Measurements from ENCODE around the gene CPB2.

The CPB2 gene

DNA sequence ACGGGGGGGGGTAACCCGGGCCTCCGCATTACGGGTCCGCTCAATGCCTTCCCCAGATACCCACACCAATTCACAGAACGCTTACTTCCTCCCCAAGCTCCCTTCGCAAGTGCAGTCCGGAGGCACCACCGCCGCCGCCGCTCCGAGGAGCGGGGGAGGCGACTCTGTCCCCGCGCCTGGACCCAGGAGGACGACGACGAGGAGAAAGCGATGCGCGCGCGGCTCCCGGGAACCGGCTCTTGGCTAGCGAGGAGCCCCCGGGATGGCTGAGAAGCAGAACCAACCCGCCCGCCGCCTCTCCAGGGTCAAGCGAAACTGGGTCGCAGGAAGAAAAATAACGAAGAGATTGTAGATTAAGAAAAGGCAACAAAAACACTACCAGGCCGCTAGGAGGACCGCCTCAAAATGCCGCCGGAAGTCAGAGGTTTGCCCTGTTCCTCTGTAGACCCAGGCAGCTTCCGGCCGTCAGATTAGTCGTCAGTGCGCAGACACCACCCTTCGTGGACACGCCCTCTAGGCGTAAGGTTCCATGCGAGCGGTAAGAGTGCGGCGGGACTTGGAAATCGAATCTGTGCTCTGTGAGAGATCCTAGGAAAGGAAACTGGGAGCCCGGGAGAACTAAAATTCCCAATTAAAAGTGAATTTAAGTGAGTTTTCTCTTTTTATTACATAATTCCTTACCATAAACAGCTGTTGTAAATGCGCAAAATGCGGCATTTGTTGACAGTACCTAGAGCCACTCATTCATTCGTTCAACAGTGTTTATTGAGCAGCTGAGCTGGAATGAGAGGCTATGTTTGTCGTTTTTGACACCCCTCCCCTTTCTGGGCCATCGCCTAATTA is 52.3 kb downstream of the CPB2 start, which contains the start of gene ZC3H13:
ZC3H13 (minus strand) TSS at position 428 of the 843 bp plus-strand sequence. CDS start 7,239 bp downstream, outside the sequence.
- peak; percentile 95 for DNase-seq (ENCODE audit: low spot score)

DNA sequence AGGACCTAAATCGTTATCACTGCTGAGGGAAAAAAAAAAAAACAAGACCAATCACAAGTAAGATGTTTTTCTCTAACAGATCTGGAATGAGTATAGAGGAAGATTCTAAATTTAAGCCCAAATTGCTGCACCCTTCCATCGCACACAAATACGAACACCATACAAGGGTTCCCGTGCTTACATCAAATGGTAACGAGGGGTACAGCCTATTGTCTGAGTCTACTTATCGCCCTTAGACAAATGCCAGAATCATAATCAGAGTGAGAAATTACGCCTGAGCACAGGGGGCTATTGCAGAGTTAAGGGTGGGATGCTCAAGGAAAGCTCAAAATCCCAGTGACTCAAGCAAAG is 52.9 kb downstream of the CPB2 start:
- DNase-seq (ENCODE audit: low spot score): no peak

DNA sequence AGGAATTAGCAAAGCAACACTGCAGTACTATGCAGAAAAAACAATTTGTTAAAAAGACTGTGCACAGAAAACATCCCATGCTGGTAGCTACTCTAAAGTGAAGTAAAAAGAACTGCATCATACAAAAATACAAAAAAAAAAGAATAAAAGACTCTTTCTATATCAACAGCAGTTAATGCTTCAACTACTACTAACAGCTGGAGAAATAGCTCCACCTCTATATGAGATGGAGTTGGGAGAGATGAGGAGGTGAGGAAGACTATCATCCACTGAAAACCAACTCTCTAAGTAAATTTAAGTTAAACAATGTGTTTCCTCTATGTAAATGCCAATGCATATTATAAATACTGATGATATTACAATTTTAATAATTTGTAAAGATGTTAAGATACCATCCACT is 54.1 kb downstream of the CPB2 start:
- DNase-seq (ENCODE audit: low spot score): no peak

DNA sequence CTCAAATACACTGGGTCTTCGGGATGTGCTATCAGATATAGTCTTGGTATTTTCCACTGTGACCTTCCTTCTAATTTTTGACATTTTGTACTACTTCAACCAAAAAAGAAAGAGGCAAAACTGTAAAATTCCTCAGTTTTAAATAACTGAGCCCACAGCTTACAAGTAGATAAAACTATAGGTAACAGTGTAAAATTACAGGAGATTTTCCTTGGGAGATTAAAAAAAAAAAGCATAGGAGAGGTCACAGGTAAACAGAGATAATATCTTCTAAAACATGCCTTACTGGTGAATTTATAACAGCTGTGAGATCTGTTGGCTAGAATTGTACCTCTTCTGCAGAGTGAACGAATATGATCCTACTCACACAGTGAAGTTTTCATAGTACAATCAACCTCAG is 59.4 kb downstream of the CPB2 start:
- DNase-seq (ENCODE audit: low spot score): peak; percentile 3

DNA sequence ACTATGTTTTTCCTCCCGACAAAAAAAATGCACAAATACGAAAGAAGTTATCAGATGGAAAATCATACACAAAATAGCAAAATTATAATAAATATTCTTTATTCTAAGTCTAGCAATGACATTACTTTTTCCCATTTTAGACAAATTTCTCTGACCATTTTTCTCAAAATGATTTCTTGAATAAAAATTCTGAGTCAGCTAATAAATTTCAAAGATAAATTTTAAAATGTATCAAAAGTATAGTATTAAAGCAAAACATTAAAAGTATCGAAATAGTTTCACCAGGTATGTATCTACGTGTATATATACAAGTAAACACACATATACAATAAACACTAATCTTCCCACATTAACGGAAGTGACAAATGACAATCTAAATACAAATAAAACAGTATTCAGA is 61.2 kb downstream of the CPB2 start:
- DNase-seq (ENCODE audit: low spot score): no peak

DNA sequence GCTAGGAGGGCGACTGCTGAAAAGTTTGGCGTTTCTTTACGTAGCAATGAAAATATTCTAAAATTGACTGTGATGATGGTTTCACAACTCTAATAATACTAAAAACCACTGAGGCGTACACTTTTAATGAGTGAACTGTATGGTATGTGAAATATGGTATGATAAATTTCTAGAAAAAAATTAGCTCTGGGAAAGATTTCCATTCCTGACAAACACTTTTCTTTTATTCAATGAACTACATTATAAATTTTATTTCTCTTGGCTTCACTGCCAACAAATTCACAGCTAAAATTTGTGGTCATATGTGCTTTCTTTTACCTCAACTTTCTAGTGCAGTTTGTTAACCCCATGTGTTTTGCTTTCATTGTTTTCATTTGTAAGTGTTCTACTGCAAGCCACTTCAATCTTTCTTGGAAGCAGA is 63.4 kb downstream of the CPB2 start:
- DNase-seq (ENCODE audit: low spot score): no peak

DNA sequence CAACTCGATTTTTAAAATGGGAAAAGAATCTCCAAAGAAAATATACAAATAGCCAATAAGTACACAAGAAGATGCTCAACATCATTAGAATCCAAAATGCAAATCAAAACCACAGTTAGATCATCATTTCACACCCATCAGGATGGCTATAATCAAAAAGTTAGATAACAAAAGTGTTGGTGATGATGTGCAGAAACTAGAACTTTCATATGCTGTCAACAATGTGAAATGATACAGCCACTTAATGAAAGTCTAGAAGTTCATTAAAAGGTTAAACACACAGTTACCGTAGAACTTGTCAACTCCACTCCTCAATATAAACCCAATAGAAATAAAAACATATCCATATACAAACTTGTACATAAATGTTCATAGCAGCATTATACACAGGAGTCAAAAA is 64.1 kb downstream of the CPB2 start:
- no peak for DNase-seq (ENCODE audit: low spot score)

DNA sequence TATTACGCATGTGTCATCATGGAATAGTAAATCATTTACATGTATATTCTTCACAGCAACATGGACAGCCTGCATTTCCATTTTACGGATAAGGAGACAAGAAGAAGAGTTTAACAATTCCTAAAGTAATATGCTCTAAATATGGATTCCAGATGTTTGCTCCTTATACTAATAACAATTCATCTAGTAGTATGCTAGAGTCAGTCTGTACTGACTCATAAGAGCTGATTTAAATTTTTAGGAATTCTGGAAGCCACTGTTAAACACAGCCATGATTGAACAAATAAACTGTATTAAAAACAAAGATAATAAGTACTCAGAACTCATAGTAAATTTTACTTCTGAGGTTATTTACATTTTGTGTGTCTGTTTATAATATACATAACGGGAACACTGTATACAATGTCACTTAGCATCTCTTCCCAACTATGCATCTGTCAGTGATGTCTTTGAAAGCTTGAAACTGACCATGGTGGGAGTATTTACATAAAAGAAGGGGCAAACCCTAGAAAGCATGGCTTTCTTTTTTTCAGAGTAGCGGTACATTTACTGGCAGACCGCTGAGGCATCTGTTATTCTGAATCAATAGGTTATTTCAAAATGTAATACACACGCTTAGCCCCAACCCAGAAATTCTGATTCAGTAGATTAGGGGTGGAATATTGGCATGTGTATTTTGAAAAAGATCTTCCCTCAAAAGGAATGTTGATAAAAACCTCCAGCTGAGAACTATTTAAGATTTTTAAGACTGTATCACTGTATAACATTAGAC is 65.2 kb downstream of the CPB2 start:
- DNase-seq (ENCODE audit: low spot score): no peak

DNA sequence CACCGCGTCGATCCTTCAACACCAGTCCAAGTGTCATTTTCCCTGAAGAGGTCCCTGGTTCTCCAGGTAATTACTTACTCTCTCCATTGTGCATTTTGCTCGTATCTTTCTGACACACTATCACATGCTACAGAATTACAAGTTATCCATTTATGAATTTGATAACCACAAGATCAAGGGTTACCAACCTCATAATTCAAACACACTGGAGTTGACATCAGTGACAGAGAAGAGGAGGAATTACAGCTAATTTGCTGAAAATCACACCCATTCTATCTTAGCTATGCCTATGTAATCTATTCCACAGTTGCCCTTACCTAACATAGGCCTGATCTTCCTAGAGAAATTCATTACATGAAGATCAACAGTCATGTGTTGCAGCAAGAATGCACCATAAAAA is 66.5 kb downstream of the CPB2 start:
- no peak for DNase-seq (ENCODE audit: low spot score)

DNA sequence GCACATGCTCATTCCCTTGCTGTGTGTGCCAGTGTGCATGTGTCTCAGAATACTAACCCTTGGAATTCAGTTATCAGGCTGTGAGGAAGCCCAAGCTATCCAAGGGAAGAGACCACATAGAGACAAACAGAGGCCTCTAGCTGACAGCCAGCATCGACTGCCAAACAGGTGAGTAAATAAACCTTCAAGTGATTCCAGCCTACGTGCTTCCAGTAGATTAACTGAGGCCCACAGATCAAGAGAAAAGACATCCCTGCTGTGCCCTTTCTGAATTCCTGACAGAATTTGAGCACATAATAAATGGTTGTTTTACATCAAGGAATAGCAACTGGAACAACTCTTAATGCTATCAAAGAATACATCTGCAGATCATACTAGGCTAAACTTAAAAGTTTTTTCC is 69.8 kb downstream of the CPB2 start:
- no peak for DNase-seq (ENCODE audit: low spot score)

DNA sequence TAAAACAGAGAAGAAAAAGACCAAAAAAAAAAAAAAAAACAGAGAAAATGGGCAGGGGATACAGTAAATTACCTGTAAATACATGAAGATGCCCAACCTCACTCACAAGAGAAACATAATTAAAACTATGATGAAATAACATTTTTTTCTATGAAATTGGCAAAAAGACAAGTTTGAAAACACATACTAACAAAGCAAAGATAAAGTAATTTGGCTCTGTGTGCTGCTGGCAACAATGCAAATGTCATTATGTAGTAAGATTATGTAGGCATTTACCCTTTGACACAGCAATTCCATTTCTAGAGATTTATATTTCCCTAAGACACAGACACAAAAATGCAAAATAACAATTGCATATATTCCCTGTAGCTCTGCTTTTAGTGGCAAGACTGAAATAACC is 72.5 kb downstream of the CPB2 start:
- DNase-seq (ENCODE audit: low spot score): no peak

DNA sequence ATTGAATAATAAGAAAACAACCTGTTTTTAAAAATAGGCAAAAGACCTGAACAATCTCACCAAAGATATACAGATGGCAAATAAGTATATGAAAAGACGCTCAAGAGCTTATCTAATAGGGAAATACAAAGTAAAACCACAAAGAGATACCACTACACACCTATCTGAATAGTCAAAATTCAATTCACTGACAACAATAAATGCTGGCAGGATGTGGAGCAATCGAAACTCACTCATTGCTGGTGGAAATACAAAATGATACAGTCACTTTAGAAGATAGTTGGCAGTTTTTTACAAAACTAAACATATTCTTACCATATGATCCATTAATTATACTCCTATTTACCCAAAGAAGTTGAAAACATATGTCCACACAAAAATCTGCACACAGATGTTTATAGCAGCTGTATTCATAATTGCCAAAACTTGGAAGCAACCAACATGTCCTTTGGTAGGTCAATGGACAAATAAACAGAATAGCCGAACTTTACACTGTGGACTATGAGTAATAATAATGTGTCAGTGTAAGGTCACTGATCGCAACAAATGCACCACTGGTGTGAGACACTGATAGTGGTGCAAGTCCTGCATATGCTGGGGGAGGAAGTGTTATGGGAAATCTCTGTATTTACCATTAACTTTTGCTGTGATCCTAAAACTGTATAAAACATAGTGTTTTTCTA is 73.1 kb downstream of the CPB2 start:
- DNase-seq (ENCODE audit: low spot score): no peak

DNA sequence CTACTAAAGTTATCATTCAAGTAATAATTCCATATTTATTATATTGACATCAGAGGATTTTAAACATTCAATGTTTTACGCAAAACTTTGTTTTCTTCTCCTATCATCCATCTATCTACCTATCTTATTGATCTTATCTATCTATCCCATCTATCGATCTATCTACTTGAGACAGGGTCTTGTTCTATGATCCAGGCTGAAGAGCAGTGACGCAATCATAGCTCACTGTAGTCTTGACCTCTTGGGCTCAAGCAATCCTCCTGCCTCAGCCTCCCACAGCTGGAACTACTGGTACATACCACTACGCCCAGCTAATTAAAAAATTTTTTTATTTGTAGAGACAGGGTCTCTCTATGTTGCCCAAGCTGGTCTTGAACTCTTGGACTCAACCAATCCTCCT is 79.7 kb downstream of the CPB2 start:
- DNase-seq (ENCODE audit: low spot score): no peak

DNA sequence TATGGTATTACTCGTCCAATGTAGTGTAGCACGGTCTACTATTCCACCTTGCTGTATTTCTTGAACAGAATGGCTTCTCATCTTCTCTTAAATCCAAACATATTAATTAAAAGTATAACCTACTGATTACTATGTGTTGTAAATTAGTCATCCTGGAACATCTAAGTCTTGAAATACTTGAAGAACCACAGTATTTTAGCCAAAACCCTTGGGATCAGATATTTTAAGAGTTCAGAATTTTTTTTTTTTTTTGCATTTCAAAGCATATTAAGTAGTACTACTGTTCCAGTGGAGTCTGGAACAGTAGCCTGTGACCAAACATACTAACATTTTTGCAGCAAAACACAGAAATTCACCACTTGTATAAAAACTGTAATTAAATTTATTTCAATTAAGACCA is 82.4 kb downstream of the CPB2 start:
- no peak for DNase-seq (ENCODE audit: low spot score)

DNA sequence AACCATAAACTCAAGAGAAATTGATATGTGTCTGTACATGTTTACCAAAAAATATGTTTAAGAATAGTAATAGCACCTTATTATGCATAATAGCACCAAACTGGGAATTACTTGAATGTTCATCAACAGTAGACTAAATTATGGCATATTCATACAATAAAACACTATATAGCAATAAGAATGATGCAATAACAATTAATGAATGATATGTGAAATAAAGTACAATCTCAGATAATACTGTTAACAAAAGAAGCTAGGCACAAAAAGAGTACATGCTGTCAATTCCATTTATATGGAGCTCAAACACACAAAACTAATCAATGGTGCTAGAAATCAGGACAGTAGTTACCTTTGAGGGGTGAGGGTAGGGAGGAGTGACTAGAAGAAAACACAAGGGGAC is 88.6 kb downstream of the CPB2 start:
- no peak for DNase-seq (ENCODE audit: low spot score)

DNA sequence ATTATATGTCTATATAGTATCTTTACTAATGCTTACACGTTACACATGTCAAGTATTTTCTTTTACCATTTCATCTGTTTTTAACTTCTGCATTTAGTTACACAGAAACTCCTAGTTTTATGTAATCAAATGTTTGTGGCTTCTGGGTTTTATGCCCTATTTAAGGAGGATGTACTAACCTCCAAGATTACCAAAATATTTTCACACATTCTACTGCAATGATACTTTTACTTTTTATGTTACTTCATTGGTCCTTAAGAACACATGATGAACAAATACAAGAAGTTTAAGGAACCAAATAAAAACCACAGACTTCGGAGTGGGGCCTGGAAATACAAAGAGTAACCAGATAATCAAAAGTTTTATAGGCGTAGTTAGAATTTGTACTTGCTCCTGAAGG is 89.5 kb downstream of the CPB2 start:
- no peak for DNase-seq (ENCODE audit: low spot score)

DNA sequence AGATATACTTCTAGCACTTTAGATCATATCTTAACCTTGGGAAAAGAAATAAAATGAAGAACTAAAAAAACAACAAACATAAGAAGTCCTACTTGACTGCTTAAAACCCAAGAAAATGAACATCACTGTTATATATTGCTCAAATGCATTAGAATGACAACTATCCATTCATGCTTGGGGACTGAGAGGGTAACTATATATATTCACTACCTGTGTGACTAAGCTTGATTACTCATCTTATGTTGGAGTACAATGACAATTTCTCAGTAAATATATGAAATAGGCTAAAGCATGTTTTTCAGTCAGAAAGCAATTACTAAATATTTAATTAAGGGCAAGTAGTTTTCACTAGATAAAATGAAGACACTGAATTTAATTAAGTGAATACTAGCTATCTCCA is 92.4 kb downstream of the CPB2 start:
- no peak for DNase-seq (ENCODE audit: low spot score)

DNA sequence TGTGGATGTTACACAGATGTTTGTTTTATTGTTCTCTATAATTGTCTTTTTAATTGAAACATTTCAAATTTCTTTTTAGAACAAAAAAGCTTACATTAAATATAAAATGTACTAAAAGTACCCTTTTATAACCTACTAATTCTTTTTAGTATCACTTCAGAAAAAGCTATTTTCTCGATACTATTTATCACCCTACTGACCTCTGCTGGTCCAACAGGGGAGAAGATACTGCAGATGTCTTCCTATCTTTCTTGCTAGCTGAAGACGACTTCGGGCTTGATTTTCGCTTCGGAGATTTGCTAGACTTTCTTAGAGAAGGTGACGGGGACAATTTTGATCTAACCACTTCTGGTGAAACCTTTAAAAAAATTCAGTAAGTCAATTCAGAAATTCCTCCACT is 94.7 kb downstream of the CPB2 start:
- DNase-seq (ENCODE audit: low spot score): peak; percentile 4

DNA sequence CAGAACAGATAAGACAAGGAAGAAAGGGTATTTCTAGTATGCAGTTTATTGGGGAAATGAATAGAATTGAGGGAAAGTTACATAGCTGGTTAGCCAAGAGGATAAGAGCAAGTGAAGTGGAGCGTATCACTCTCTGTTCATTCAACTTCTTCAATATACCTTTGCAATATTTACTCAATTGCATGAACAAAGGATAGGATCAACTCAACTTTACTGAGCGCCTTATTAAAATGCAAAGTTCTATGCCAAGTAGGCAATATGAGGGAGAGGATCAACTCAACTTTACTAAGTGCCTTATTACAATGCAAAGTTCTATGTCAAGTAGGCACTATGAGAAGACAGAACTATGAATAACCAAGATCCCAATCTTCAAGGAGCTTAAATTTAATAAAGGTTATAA is 96.2 kb downstream of the CPB2 start:
- DNase-seq (ENCODE audit: low spot score): no peak

DNA sequence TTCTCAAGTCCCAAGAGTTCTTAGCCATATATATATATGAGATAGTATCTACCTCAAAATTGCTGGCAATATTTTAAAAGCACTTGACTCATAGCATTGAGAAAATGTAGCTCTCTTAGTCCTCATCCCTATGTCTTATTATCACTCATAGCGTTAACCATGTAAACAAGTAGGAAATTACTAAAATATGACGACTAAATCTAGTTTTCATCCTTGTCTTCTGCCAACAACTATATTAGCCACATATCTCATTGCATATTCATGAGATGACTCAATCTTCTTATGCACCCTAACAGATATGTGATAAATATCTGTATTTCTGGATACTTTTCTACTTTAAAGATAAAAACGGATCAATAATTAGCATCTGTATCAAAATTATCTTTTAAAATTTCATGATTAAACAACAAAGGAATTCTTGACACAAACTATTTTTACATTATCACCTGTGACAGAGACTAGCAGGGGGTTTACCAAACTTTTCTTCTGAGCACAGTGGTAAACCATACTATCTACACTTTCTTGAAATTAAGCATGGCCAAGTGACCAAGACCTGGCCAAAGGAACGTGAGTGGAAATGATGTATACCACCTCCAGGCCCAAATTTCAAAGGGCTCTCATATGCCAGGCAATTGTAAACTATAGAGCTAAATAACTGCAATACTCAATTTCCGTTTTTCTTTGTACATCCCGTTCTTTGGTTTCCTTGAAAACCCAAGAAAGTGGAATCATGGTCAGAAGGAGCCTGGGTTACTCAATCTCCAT is 98.0 kb downstream of the CPB2 start:
- DNase-seq (ENCODE audit: low spot score): no peak

DNA sequence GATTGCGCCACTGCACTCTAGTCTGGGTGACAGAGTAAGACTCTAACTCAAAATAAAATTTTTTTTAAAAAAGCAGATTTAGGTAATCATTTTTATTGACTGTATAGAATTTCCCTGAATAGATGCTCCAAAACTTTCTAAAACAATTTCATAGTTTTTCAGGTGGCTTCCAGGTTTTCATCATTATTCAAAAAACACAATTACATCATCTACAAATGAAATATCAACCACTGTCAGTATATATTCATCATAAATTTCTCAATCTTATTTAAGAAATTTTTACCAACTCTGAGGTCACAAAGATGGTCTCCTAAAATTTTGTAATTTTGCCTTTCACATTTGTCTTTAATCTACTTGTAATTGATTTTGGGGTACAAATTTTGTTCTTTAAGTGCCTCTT is 100.3 kb downstream of the CPB2 start:
- DNase-seq (ENCODE audit: low spot score): no peak

Measured in SK-N-DZ (cell line).